ENCODE measurements around the gene CNTROB.

CNTROB gene

DNA sequence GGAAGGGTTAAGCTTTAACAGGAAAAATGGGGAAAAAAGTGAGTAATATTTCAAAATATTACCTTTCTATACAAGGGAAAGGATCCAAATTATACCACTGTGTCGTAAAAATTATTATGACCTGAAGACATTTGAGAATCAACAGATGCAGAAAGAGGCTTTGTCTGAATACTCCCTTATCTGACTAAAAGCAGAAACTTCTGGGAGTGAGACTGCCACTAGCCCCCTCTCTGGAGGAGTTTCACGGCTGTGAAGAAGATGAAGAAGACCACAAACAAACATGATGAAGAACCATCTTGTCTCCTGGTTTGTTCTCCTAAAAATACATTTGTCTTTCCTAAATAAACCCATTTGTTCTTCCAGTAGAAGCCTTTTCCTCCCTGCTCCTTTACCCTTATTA lies 29.4 kb downstream of the CNTROB start:
- DNase-seq (ENCODE audit: insufficient read length, low spot score) (no peak), FAIRE-seq (no peak)
- TF ChIP-seq, protein P1, sequence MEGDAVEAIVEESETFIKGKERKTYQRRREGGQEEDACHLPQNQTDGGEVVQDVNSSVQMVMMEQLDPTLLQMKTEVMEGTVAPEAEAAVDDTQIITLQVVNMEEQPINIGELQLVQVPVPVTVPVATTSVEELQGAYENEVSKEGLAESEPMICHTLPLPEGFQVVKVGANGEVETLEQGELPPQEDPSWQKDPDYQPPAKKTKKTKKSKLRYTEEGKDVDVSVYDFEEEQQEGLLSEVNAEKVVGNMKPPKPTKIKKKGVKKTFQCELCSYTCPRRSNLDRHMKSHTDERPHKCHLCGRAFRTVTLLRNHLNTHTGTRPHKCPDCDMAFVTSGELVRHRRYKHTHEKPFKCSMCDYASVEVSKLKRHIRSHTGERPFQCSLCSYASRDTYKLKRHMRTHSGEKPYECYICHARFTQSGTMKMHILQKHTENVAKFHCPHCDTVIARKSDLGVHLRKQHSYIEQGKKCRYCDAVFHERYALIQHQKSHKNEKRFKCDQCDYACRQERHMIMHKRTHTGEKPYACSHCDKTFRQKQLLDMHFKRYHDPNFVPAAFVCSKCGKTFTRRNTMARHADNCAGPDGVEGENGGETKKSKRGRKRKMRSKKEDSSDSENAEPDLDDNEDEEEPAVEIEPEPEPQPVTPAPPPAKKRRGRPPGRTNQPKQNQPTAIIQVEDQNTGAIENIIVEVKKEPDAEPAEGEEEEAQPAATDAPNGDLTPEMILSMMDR (IDR thresholded peaks at IDR 0.05; ENCODE audit: insufficient read depth, missing control alignments): no peak

DNA sequence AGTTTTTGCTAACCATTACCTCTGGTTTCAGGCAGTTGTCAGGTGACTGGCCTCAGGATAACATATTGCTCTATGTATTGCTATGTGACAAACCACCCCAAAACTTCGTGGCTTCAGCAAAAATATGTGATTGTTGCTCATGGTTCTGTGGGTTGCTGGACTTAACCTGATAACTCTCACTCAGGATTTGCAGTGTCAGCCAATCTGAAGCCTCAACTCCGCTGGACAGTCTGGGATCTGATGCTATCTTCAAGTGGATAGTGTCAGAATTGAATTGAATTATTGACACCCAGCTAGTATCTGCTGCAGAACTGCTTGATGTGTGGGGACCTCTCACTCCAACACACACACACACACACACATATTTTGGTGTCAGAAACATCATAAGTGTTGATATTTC lies 35.7 kb downstream of the CNTROB start:
- FAIRE-seq (no peak), DNase-seq (ENCODE audit: insufficient read length, low spot score) (no peak)

DNA sequence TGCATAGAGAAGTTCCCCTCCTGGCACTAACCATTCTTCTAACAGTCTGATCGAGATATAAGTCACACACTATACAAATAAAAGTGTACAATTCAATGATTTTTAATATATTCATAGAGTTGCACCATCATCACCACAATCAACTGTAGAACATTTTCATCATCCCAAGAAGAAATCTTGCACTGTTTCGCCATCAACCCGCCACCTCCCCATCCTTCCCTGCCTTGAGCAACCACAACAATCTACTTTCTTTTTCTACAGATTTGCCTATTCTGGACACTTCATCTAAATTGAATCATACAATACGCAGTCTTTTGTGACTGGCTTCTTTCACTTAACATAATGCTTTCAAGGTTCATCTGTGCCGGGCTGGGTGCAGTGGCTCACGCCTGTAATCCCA lies 37.4 kb downstream of the CNTROB start:
- TF ChIP-seq, protein P1 (IDR thresholded peaks at IDR 0.05; ENCODE audit: insufficient read depth, missing control alignments): no peak
- no peak for DNase-seq (ENCODE audit: insufficient read length, low spot score)
- FAIRE-seq: no peak

More for the DNA sequence above, 35.7 kb downstream of the CNTROB start:
- TF ChIP-seq, protein P1 (IDR thresholded peaks at IDR 0.05; ENCODE audit: insufficient read depth, missing control alignments): no peak

DNA sequence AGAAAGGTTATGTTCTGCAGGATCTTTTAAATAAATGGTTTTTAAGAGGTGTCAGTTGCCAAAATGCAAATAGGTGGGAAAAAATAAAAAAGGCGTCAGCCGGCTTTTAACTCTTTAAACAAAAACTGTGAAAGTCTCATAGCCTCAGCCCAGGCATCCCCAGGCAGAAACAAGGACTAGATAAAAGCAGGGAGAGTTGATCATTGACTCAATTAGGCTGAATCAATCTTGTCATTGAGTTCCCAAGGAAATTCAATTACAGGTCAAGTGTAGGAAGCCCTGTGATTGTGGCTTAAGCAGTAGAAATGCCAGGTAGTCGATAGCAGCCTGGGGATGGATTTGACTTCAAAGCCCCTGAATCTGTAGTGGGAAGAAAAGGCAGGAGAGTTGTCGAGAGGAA lies 39.6 kb downstream of the CNTROB start:
- no peak for FAIRE-seq
- DNase-seq (ENCODE audit: insufficient read length, low spot score): no peak

DNA sequence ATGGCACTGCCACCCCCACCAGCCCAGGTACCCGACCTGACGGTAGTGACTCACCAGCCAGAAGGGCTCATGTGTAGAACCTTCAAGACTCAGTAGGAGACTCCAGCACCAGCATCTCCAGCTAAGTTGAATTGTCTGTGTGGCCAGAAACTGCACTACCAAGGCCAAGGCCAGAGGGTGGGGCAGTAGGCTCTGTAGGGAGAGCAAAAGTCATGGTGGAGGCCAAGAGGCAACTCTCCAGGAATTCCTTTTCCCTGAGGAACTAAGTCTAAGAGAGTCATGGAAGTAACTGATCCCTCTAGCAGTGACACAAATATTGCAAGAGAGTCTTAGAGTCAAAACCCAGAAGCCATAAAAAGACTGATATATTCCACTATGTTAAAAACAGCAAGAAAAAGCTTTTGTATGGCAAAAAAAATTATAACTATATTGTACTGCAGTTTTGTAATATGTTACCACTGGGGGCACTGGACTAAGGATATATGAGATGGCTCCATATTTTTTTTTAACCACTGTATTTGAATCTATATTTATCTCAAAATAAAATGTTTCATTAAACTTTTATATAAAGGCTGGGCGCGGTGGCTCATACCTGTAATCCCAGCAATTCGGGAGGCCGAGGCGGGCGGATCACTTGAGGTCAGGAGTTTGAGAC lies 40.3 kb downstream of the CNTROB start:
- no peak for DNase-seq (ENCODE audit: insufficient read length, low spot score)
- no peak for FAIRE-seq
- TF ChIP-seq, protein P1 (IDR thresholded peaks at IDR 0.05; ENCODE audit: insufficient read depth, missing control alignments): no peak

More for the DNA sequence above, 39.6 kb downstream of the CNTROB start:
- TF ChIP-seq, protein P1 (IDR thresholded peaks at IDR 0.05; ENCODE audit: insufficient read depth, missing control alignments): no peak

DNA sequence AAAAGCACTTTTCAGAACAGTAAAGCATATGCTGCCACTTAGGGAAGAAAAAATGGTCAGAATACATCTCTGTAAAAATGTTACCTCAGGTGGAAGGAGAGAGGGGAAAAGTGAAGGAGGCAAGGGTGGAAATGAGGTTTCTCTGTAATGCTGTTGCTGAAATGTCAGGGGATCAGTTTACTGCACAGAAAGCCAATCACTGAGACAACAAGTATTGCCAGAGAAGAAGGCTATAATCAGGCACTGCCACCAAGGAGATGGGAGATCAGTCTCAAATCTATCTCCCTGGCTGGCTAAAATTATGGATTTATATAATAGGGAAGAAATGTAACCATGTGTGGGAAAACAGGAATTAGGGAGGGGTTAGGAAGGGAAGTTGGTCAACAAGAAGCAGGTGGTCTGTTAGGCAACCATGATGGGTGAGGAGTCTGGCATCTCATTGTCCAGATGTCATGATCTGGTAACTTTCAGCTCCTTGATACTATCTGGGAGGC lies 42.7 kb downstream of the CNTROB start:
- FAIRE-seq: no peak
- DNase-seq (ENCODE audit: insufficient read length, low spot score): no peak
- TF ChIP-seq, protein P1 (IDR thresholded peaks at IDR 0.05; ENCODE audit: insufficient read depth, missing control alignments): no peak

DNA sequence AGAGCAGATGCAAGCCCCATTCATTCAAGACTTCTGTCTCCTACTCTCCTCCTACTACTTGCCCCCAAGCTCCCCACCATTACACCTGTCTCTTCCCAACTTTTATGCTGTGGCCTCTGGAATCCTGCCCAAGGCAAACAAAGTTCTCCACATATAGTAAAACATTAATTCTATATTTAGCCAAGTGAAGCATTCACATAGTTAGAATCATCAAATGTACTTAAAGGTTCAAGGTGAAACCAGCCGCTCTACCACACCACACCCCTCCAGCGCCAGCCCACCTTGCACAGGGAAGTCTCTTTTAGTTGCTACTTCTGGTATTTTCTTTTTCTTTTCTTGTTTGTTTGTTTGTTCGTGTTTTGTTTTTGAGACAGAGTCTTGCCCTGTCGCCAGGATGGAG lies 45.0 kb downstream of the CNTROB start:
- no peak for DNase-seq (ENCODE audit: insufficient read length, low spot score)
- TF ChIP-seq, protein P1 (IDR thresholded peaks at IDR 0.05; ENCODE audit: insufficient read depth, missing control alignments): no peak
- FAIRE-seq: no peak
